ENCODE results near the gene HSP90AA1.
"Not testable (repeated sequence)": the region's sequence is repeated elsewhere in the genome, so short reads cannot be mapped to it uniquely, and the experiment has no call there.

Gene HSP90AA1

GRCh38 chr14:102092806-102093205 lies 6.0 kb upstream of the HSP90AA1 start:
- no peak for DNase-seq

- no peak for DNase-seq
These were observed 3.9 kb upstream of the HSP90AA1 start for GRCh38 chr14:102090713-102091112.

- DNase-seq: no peak
These were observed 2.9 kb upstream of the HSP90AA1 start for GRCh38 chr14:102089621-102090343.

- DNase-seq: peak; percentile 66
These were observed 1.4 kb upstream of the HSP90AA1 start for GRCh38 chr14:102088012-102088792.

GRCh38 chr14:102087762-102088011 lies 843 bp upstream of the HSP90AA1 start:
- DNase-seq: no peak

GRCh38 chr14:102086709-102086971 lies 204 bp downstream of the HSP90AA1 start:
- DNase-seq: no peak

- peak; percentile 67 for DNase-seq
These were observed 716 bp downstream of the HSP90AA1 start for GRCh38 chr14:102085948-102086708.

GRCh38 chr14:102085488-102085887 lies 1.4 kb downstream of the HSP90AA1 start:
- no peak for DNase-seq

GRCh38 chr14:102084931-102085330 lies 1.9 kb downstream of the HSP90AA1 start:
- no peak for DNase-seq

GRCh38 chr14:102084522-102084921 lies 2.3 kb downstream of the HSP90AA1 start:
- not testable (repeated sequence) for DNase-seq

- DNase-seq: no peak
These were observed 5.4 kb downstream of the HSP90AA1 start for GRCh38 chr14:102081231-102082080.

- DNase-seq: no peak
These were observed 6.4 kb downstream of the HSP90AA1 start for GRCh38 chr14:102080183-102081080.

- no peak for DNase-seq
These were observed 7.2 kb downstream of the HSP90AA1 start for GRCh38 chr14:102079700-102079979.

- DNase-seq: no peak
These were observed 7.8 kb downstream of the HSP90AA1 start for GRCh38 chr14:102078831-102079699.

- DNase-seq: not testable (repeated sequence)
These were observed 8.5 kb downstream of the HSP90AA1 start for GRCh38 chr14:102078361-102078791.

- no peak for DNase-seq
These were observed 9.5 kb downstream of the HSP90AA1 start for GRCh38 chr14:102077382-102077709.

GRCh38 chr14:102075155-102075554 lies 11.7 kb downstream of the HSP90AA1 start:
- DNase-seq: no peak

GRCh38 chr14:102074415-102074964 lies 12.4 kb downstream of the HSP90AA1 start:
- no peak for DNase-seq

GRCh38 chr14:102071283-102071998 lies 15.4 kb downstream of the HSP90AA1 start:
- no peak for DNase-seq

- DNase-seq: no peak
These were observed 20.8 kb downstream of the HSP90AA1 start for GRCh38 chr14:102066041-102066451.
